Bronchial epithelial cell (primary cell): Measurements from ENCODE around the gene DZIP3. TPM values are rescaled to one million over a fixed set of nuclear protein-coding genes. Genes with fewer than 3 reads are reported as not detected.
"Not testable (repeated sequence)": the region's sequence is repeated elsewhere in the genome, so short reads cannot be mapped to it uniquely, and the experiment has no call there.

Experiments
- DNase-seq: peaks from one replicate; pipeline ENCODE4 v3.0.0-alpha.2; 2010; ENCODE audit warnings: low read depth
- FAIRE-seq: peaks from 2 replicates; lab custom pipeline; 2011; peaks lifted over from hg19 to GRCh38; lab: Jason Lieb, UNC
- H3K27me3 ChIP-seq: 2 replicates; pipeline ENCODE4 v1.5.1; 2011; ENCODE audit warnings: low read length; ENCODE audit not compliant: control insufficient read depth, insufficient read depth
- H3K36me3 ChIP-seq: 2 replicates; pipeline ENCODE4 v1.5.1; 2011; ENCODE audit warnings: low read length; ENCODE audit not compliant: control insufficient read depth, insufficient read depth
- H3K4me3 ChIP-seq: 2 replicates; pipeline ENCODE4 v1.5.1; 2011; ENCODE audit warnings: mild to moderate bottlenecking, low read depth, low read length, control low read depth
- total RNA-seq: library from RNA; depleted of rRNA; stranded (reverse); fragments of >200 nt; gene quantifications from 2 replicates; pipeline ENCODE4 v1.2.1, GENCODE V29; 2014
- TF ChIP-seq, protein P1 (sequence below): IDR thresholded peaks from 2 replicates; pipeline ENCODE4 v1.5.1; 2011; ENCODE audit warnings: mild to moderate bottlenecking, moderate library complexity, low read length, control low read depth, inconsistent platforms; ENCODE audit not compliant: insufficient read depth, severe bottlenecking

The DZIP3 gene
- total RNA-seq, 1 donor from 2014 or later = 1.6 TPM

DNA sequence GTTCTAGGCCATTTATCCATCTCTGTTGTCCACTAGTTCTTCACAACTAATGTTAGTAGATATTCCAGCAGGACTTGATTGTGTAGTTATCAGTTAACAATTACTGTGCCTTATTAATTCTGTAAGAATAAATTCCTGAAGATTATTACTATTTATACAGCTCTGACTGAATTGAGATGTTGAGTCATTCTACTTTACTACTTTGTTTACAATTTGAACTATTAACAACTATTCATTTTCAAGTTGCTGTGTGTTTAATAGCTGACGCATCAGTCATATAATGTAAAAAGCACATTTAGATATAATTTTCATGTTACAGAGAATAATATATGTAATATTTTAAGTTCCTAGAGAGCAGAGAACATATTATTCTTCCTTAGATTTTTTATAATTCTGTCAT lies 21.1 kb downstream of the DZIP3 start:
- H3K4me3 ChIP-seq = no peak overlapping the region
- FAIRE-seq (no peak), DNase-seq (no peak)
- H3K27me3 ChIP-seq = no peaks in the 10 kb centered on the region
- H3K36me3 ChIP-seq = no peaks in the 10 kb centered on the region
- TF ChIP-seq, protein P1, sequence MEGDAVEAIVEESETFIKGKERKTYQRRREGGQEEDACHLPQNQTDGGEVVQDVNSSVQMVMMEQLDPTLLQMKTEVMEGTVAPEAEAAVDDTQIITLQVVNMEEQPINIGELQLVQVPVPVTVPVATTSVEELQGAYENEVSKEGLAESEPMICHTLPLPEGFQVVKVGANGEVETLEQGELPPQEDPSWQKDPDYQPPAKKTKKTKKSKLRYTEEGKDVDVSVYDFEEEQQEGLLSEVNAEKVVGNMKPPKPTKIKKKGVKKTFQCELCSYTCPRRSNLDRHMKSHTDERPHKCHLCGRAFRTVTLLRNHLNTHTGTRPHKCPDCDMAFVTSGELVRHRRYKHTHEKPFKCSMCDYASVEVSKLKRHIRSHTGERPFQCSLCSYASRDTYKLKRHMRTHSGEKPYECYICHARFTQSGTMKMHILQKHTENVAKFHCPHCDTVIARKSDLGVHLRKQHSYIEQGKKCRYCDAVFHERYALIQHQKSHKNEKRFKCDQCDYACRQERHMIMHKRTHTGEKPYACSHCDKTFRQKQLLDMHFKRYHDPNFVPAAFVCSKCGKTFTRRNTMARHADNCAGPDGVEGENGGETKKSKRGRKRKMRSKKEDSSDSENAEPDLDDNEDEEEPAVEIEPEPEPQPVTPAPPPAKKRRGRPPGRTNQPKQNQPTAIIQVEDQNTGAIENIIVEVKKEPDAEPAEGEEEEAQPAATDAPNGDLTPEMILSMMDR = no peak

DNA sequence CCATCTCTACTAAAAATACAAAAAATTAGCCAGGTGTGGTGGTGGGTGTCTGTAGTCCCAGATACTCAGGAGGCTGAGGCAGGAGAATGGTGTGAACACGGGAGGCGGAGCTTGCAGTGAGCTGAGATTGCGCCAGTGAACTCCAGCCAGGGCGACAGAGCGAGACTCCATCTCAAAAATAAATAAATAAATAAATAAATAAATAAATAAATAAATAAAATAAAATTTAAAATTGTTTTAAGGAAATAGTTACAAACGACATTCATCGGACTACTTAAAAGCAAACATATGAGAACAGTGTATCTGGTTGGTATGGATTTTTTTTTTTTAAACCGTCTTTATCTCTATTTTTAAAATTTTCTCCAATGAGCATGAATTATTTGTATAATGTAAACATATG lies 26.6 kb downstream of the DZIP3 start:
- H3K4me3 ChIP-seq, H3K27me3 ChIP-seq, FAIRE-seq, H3K36me3 ChIP-seq, DNase-seq: not testable (repeated sequence)

DNA sequence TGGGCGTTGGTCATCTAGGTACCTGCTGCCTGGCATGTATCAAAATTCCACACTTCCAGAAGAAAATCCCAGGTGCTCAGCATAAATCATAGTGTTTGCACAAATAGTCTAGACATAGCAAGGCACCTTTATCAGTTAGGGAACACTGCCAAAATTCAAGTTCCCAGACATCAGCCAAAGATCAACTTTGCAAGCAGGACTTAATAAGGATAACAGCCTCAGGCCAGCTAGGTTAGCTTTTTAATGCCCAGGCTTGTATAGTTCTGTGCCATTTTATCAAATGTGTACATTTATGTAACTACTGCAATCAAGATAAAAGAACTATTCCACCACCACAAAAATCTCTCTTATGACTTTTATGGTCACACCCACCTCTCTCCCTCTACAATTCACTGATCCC lies 30.7 kb downstream of the DZIP3 start:
- FAIRE-seq = no peak
- DNase-seq = peak; percentile 20
- H3K4me3 ChIP-seq = no peak overlapping the region
- H3K27me3 ChIP-seq = no peaks in the 10 kb centered on the region
- no peaks in the 10 kb centered on the region for H3K36me3 ChIP-seq
- TF ChIP-seq, protein P1 = no peak

DNA sequence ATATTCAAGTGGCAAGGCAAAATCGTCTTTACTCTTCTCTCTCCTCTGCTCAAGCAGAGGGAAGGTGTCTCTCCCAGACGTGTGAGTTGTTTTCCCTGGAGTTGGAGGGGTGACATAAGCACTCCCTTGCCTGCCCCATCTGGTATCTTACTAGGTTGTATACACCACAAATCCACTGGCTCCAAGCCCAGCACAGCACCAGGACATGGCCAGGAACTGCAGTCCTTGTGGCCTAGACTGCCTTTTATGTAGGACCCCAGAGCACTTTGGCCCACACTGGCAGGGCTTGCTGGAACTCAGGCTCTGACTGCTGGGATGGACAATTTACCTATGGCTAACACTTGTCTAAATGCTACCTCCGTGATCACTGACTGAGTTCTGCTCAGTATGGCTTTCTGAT lies 34.0 kb downstream of the DZIP3 start:
- TF ChIP-seq, protein P1 = no peak
- peak; percentile 7 for FAIRE-seq

DNA sequence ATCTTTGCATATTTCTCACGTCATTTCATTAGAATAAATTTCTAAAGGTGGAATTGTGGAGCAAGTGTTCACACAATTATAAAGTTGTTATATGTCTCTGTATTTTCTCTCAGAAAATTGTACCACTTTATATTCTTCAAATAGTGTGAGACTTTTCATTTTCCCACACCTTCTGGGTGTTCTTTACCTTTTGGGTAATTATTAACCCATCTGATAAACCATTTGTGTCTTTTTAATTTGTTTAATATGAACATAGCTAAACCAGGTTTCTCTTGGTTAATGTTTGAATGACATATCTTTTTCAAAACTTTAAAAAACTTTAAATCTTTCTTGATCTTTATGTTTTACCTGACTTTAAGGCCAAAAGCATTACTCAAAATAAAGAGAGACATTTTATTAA lies 40.5 kb downstream of the DZIP3 start:
- no peak for DNase-seq
- H3K4me3 ChIP-seq = no peak overlapping the region
- H3K27me3 ChIP-seq = no peaks in the 10 kb centered on the region
- FAIRE-seq = no peak
- TF ChIP-seq, protein P1 = no peak
- no peaks in the 10 kb centered on the region for H3K36me3 ChIP-seq

More for the DNA sequence above, 34.0 kb downstream of the DZIP3 start:
- DNase-seq = no peak
- Histone ChIP-seq H3K27me3 (no peaks in the 10 kb centered on the region), H3K4me3 (no peak overlapping the region), H3K36me3 (no peaks in the 10 kb centered on the region)

DNA sequence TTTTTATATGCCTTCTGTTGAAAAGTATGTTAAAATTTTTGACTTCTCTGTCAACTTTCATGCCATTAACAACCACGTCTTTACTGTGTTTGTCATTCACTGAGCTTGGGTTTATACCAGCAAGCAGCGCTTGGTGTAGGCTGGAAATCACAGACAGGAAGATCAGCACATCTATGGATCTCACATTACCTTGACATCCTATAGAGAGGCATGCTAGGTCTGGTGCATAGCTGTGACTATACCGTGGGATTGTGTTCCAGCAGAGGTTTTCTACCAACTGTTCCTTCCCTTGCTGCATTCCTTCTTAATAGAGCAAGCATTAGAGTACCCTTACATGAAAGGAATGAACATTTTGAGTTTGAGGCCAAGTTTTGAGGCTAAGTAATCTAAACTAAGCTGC lies 53.0 kb downstream of the DZIP3 start:
- TF ChIP-seq, protein P1 = no peak
- FAIRE-seq (no peak), DNase-seq (no peak)
- Histone ChIP-seq H3K27me3 (no peaks in the 10 kb centered on the region), H3K36me3 (no peaks in the 10 kb centered on the region), H3K4me3 (no peak overlapping the region)
